Panc1 (cell line): ENCODE measurements around the gene KIF17. TPM values are rescaled to one million over a fixed set of nuclear protein-coding genes. Genes with fewer than 3 reads are reported as not detected.

Experiments used
- ATAC-seq: fragments of 200-7000 bp; cut with Tn5 transposase; 2 replicates; pipeline ENCODE4 v1.9.1; 2020; ENCODE audit warnings: mild to moderate bottlenecking, moderate library complexity
- BruUV-seq: library from RNA; stranded (reverse); fragments of 400-500 nt; replicated peaks from 2 replicates; lab custom pipeline; 2021; lab: Mats Ljungman, UMichigan
- CTCF ChIA-PET: fragments of 300-600 bp; sonication (Branson Sonifier 250); formaldehyde crosslinking; loops from one replicate; lab custom pipeline; 2022; ENCODE audit warnings: antibody characterized with exemption; lab: Charles Lee
- POLR2A ChIA-PET: fragments of 300-600 bp; sonication (Branson Sonifier 250); formaldehyde crosslinking; loops from one replicate; lab custom pipeline; 2022; ENCODE audit warnings: antibody characterized with exemption; lab: Charles Lee
- DNase-seq: peaks from one replicate; pipeline ENCODE4 v3.0.0-alpha.2; 2010; ENCODE audit warnings: low read depth, low spot score
- H3K27ac ChIP-seq: 2 replicates; pipeline ENCODE4 v1.5.1; 2011; ENCODE audit warnings: mild to moderate bottlenecking, low read length, inconsistent platforms
- H3K27me3 ChIP-seq: fragments of 200-500 bp; sonication (Bioruptor generic); 2 replicates; pipeline ENCODE4 v1.6.0; 2014; ENCODE audit warnings: low read length, inconsistent platforms; ENCODE audit not compliant: control insufficient read depth, insufficient read depth
- H3K36me3 ChIP-seq: fragments of 200-500 bp; sonication (Bioruptor generic); 2 replicates; pipeline ENCODE4 v1.5.1; 2014; ENCODE audit warnings: inconsistent platforms, mild to moderate bottlenecking, low read length, moderate library complexity; ENCODE audit not compliant: control insufficient read depth, insufficient read depth
- H3K4me1 ChIP-seq: 2 replicates; pipeline ENCODE4 v1.5.1; 2011; ENCODE audit warnings: inconsistent platforms, mild to moderate bottlenecking, low read length, moderate library complexity; ENCODE audit not compliant: control insufficient read depth, insufficient read depth
- H3K4me3 ChIP-seq, 2 experiments: 2 replicates each; pipeline ENCODE4 v1.5.1; 2011 to 2012; ENCODE audit warnings: low read depth in 2 of 2, low read length in 2 of 2, mild to moderate bottlenecking in 2 of 2, inconsistent platforms in 1 of 2, moderate library complexity in 1 of 2
- H3K9me3 ChIP-seq: fragments of 200-500 bp; sonication (Bioruptor generic); 2 replicates; pipeline ENCODE4 v1.5.1; 2014; ENCODE audit warnings: low read depth, mild to moderate bottlenecking, inconsistent platforms, low read length, moderate library complexity; ENCODE audit not compliant: control insufficient read depth, insufficient read depth
- CTCF ChIP-seq: fragments of 450-650 bp; IDR thresholded peaks from 2 replicates; pipeline ENCODE4 v1.5.1; 2017; ENCODE audit warnings: mild to moderate bottlenecking
- POLR2AphosphoS5 ChIP-seq: IDR thresholded peaks from 2 replicates; pipeline ENCODE4 v1.6.1; 2012; ENCODE audit warnings: mild to moderate bottlenecking, low read depth, low read length, moderate library complexity
- SIN3A ChIP-seq: IDR thresholded peaks from 2 replicates; pipeline ENCODE4 v1.6.1; 2012; ENCODE audit warnings: low read depth, mild to moderate bottlenecking, low read length, moderate library complexity, borderline replicate concordance; ENCODE audit not compliant: insufficient read depth
- TCF7L2 ChIP-seq: IDR thresholded peaks from 2 replicates; pipeline ENCODE4 v1.6.1; 2011; ENCODE audit warnings: mild to moderate bottlenecking, low read depth, low read length, inconsistent platforms
- in situ Hi-C: cut with HindIII; loops from 2 replicates; pipeline ENCODE4 v1.10.0; 2016; ENCODE audit warnings: low sequenced_read_pairs, low pct_unique_long_range_greater_than_20kb
- intact Hi-C: fragments of 100-400 bp; cut with micrococcal nuclease; formaldehyde crosslinking; loops from one replicate; pipeline ENCODE4 v1.10.0; 2022; ENCODE audit not compliant: unreplicated experiment
- total RNA-seq: library from RNA; stranded (reverse); gene quantifications from one replicate; pipeline ENCODE4 v1.2.1, GENCODE V29; 2021; ENCODE audit not compliant: unreplicated experiment
- TF ChIP-seq, protein P1 (sequence below), 2 experiments: IDR thresholded peaks; 2 replicates each; pipeline ENCODE4 v1.6.1; 2011 to 2012; ENCODE audit warnings: low read depth in 2 of 2, control low read depth in 1 of 2, low read length in 1 of 2, mild to moderate bottlenecking in 1 of 2, moderate library complexity in 1 of 2; ENCODE audit not compliant: insufficient read depth in 1 of 2

The KIF17 gene
- total RNA-seq, 1 experiment from 2014 or later, result 3.9 TPM

- Histone ChIP-seq H3K27me3 (no peaks in the 10 kb centered on the region), H3K27ac (peak overlapping the region; percentile 85), H3K4me1 (peaks cover 28% of the 10 kb centered on the region), H3K9me3 (no peaks in the 10 kb centered on the region), H3K36me3 (peaks cover 7% of the 10 kb centered on the region; the same call in 1 of the 2 replicates), H3K4me3 (peak overlapping the region; percentile 59 to 82)
- TSS peak; percentile 94 for BruUV-seq
- DNase-seq, result no peak
- TF ChIP-seq TCF7L2, result no peak
- TF ChIP-seq, protein P1, sequence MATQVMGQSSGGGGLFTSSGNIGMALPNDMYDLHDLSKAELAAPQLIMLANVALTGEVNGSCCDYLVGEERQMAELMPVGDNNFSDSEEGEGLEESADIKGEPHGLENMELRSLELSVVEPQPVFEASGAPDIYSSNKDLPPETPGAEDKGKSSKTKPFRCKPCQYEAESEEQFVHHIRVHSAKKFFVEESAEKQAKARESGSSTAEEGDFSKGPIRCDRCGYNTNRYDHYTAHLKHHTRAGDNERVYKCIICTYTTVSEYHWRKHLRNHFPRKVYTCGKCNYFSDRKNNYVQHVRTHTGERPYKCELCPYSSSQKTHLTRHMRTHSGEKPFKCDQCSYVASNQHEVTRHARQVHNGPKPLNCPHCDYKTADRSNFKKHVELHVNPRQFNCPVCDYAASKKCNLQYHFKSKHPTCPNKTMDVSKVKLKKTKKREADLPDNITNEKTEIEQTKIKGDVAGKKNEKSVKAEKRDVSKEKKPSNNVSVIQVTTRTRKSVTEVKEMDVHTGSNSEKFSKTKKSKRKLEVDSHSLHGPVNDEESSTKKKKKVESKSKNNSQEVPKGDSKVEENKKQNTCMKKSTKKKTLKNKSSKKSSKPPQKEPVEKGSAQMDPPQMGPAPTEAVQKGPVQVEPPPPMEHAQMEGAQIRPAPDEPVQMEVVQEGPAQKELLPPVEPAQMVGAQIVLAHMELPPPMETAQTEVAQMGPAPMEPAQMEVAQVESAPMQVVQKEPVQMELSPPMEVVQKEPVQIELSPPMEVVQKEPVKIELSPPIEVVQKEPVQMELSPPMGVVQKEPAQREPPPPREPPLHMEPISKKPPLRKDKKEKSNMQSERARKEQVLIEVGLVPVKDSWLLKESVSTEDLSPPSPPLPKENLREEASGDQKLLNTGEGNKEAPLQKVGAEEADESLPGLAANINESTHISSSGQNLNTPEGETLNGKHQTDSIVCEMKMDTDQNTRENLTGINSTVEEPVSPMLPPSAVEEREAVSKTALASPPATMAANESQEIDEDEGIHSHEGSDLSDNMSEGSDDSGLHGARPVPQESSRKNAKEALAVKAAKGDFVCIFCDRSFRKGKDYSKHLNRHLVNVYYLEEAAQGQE (IDR thresholded peaks at IDR 0.05; ENCODE audit: insufficient read depth in 1 of 2, low read depth in 2 of 2, low read length in 1 of 2), result no peak
- TF ChIP-seq CTCF, result peak; percentile 5; the same call in 1 of the 2 replicates
- ChIA-PET CTCF (interaction anchor here (0.7 to 1.0 kb wide), 2 partner anchors 37 to 759 kb away, joined by 3 read pairs; no protein-coding TSS in a partner anchor), POLR2A (no interaction called here)
- ATAC-seq, result peak; percentile 40
- in situ Hi-C loops (no loop called here), intact Hi-C loops (no loop called here)
Measured at GRCh38 chr1:20733360-20733975, 15.7 kb upstream of the KIF17 start.

- peak within 1 kb of the TSS; percentile 59 to 82 for H3K4me3 ChIP-seq
- TF ChIP-seq CTCF (peak; percentile 61), POLR2AphosphoS5 (peak; percentile 66), TCF7L2 (no peak), SIN3A (no peak)
- TF ChIP-seq, protein P1 (IDR thresholded peaks at IDR 0.05; ENCODE audit: insufficient read depth in 1 of 2, low read depth in 2 of 2, low read length in 1 of 2), result no peak
- in situ Hi-C loops (no loop called here), intact Hi-C loops (no loop called here)
- H3K27ac ChIP-seq, result peak within 1 kb of the TSS; percentile 85
- ChIA-PET POLR2A (interaction anchor here (0.7 kb wide), 1 partner anchor 51 kb away, joined by 3 read pairs; no protein-coding TSS in a partner anchor), CTCF (interaction anchor here (0.7 to 1.0 kb wide), 3 partner anchors 36 to 758 kb away, joined by 3 to 5 read pairs (median 3); no protein-coding TSS in a partner anchor)
- 0 out of 2 replicates have a peak, but pooled peaks cover 3% of the 10 kb centered on the region for H3K36me3 ChIP-seq
- DNase-seq (peak; percentile 98), ATAC-seq (peak; percentile 77)
- no TSS peak for BruUV-seq
- H3K9me3 ChIP-seq, result no peaks in the 10 kb centered on the region
- H3K4me1 ChIP-seq, result peaks cover 28% of the 10 kb centered on the region
- H3K27me3 ChIP-seq, result no peaks in the 10 kb centered on the region
Measured at GRCh38 chr1:20732588-20733359, 15.0 kb upstream of the KIF17 start, which contains the start of gene SH2D5. TSS of gene SH2D5 (minus strand) at chr1:20732703. CDS start at chr1:20728044, 4,659 bp downstream.
